GM23248 (cell line): ENCODE data around the gene IQSEC1. TPM values are rescaled to one million over a fixed set of nuclear protein-coding genes. Genes with fewer than 3 reads are reported as not detected.
"Not testable (repeated sequence)": the region's sequence is repeated elsewhere in the genome, so short reads cannot be mapped to it uniquely, and the experiment has no call there.

ENCODE experiments used
- DNase-seq: peaks from one replicate; pipeline ENCODE4 v3.0.0-alpha.2; 2015
- H2AFZ ChIP-seq: fragments of 200-600 bp; sonication (generic); 2 replicates; pipeline ENCODE4 v1.6.1; 2016; ENCODE audit warnings: antibody characterized with exemption
- H3F3A ChIP-seq: fragments of 200-600 bp; sonication (generic); 2 replicates; pipeline ENCODE4 v1.6.1; 2016; ENCODE audit warnings: mild to moderate bottlenecking, antibody characterized with exemption, mixed run types; ENCODE audit not compliant: insufficient read depth
- H3K27ac ChIP-seq: fragments of 200-600 bp; sonication (generic); 2 replicates; pipeline ENCODE4 v1.5.1; 2016; ENCODE audit warnings: mild to moderate bottlenecking
- H3K27me3 ChIP-seq: fragments of 200-600 bp; sonication (generic); replicated peaks from 2 replicates; pipeline ENCODE4 v1.6.1; 2016; ENCODE audit warnings: mild to moderate bottlenecking; ENCODE audit not compliant: insufficient read depth
- H3K36me3 ChIP-seq: fragments of 200-600 bp; sonication (generic); 2 replicates; pipeline ENCODE4 v1.6.1; 2016; ENCODE audit warnings: low read depth, mild to moderate bottlenecking
- H3K4me1 ChIP-seq: fragments of 200-600 bp; sonication (generic); 2 replicates; pipeline ENCODE4 v1.6.1; 2016; ENCODE audit warnings: mild to moderate bottlenecking; ENCODE audit not compliant: insufficient read depth
- H3K4me2 ChIP-seq: fragments of 200-600 bp; sonication (generic); one replicate; pipeline ENCODE4 v1.6.1; 2016; ENCODE audit warnings: mild to moderate bottlenecking; ENCODE audit not compliant: unreplicated experiment
- H3K4me3 ChIP-seq: fragments of 200-600 bp; sonication (generic); 2 replicates; pipeline ENCODE4 v1.5.1; 2016; ENCODE audit warnings: mild to moderate bottlenecking
- H3K79me2 ChIP-seq: fragments of 200-600 bp; sonication (generic); 2 replicates; pipeline ENCODE4 v1.6.1; 2016; ENCODE audit warnings: mild to moderate bottlenecking; ENCODE audit not compliant: insufficient read depth
- H3K9ac ChIP-seq: fragments of 200-600 bp; sonication (generic); 2 replicates; pipeline ENCODE4 v1.6.1; 2016; ENCODE audit warnings: mild to moderate bottlenecking
- H3K9me2 ChIP-seq: fragments of 200-600 bp; sonication (generic); 2 replicates; pipeline ENCODE4 v1.6.1; 2016; ENCODE audit warnings: mixed run types, mild to moderate bottlenecking, moderate library complexity; ENCODE audit not compliant: insufficient read depth
- H3K9me3 ChIP-seq: fragments of 200-600 bp; sonication (generic); one replicate; pipeline ENCODE4 v1.6.1; 2017; ENCODE audit warnings: low read depth
- H4K20me1 ChIP-seq: fragments of 200-600 bp; sonication (generic); 2 replicates; pipeline ENCODE4 v1.6.0; 2016; ENCODE audit not compliant: insufficient read depth
- EZH2 ChIP-seq: fragments of 200-600 bp; sonication (generic); IDR thresholded peaks from 2 replicates; pipeline ENCODE4 v1.6.1; 2018; ENCODE audit warnings: antibody characterized with exemption, mild to moderate bottlenecking; ENCODE audit not compliant: insufficient read depth, poor library complexity, severe bottlenecking
- EZH2phosphoT487 ChIP-seq: fragments of 200-600 bp; sonication (generic); IDR thresholded peaks from 2 replicates; pipeline ENCODE4 v1.6.1; 2018; ENCODE audit warnings: antibody characterized with exemption, moderate library complexity, mild to moderate bottlenecking, low read depth; ENCODE audit not compliant: insufficient read depth
- WGBS, 2 experiments: methylation state at CpG; one replicate each; pipeline ENCODE4 v1.1.6; 2015 to 2017; ENCODE audit warnings: low lambda C conversion rate in 2 of 2, low coverage in 1 of 2; ENCODE audit errors: missing lambda C conversion rate in 2 of 2; 5-methylcytosine and 5-hydroxymethylcytosine counted together
- in situ Hi-C: fragments of 300-500 bp; cut with MboI; formaldehyde crosslinking; loops from 2 replicates; pipeline ENCODE4 v1.15.0; 2020
- polyA plus RNA-seq: library from polyadenylated mRNA; unstranded; fragments of >200 nt; fragmentation: Nextera tagmentation; extraction: Ambion mirVana; gene quantifications from 2 replicates; pipeline ENCODE4 v1.2.1, GENCODE V29; 2016
- total RNA-seq: library from RNA; depleted of rRNA; stranded (reverse); fragments of >200 nt; shearing (Covaris generic); gene quantifications from 2 replicates; pipeline ENCODE4 v1.2.3, GENCODE V29; 2014

IQSEC1 gene
- total and polyA plus RNA-seq, 2 experiments from 2014 or later, result 5.1 to 21.6 TPM

DNA sequence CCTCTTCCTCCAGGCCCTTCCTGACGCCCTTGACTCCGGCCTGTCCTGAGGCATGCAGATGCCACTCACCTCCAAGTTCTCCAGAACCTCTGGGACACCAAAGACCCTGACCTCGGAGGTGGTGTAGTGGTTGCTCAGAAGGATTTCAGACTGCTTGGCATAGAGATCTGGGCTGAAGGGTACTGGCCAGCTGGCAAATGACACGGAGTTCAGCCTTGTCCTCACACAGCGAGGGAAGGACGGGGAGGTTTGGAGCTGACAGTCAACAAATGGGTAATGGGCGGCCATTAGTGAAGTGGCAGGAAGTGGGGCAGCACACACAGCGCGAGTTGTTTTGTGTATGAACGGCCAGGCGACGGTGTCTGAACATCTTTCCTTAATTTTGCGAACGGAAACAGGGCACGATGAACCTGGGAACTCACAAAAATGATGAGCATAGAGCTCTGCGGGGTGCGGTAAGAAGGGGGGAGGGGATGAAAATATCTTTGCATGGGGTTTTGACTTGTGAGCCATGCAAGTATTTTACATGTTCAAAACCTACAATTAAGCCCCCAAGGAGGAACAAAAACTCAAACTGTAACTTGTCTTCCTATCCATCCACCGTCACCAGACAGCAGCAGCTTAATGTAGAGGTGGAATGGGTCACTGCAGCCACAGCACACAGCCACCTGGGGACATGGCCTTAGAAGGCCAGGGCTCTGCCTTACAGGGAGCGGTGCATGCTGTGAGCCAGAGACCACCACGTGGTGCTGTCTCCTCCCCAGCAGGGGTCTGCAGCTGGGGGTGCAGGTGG lies 188.2 kb downstream of the IQSEC1 start:
- 0 out of 2 replicates have a peak overlapping the region, but pooled peaks have one; percentile 71 for H2AFZ ChIP-seq
- no peak for DNase-seq
- H4K20me1 ChIP-seq, result no peaks in the 10 kb centered on the region
- H3K4me1 ChIP-seq, result no peaks in the 10 kb centered on the region
- H3K4me3 ChIP-seq, result no peak overlapping the region
- TF ChIP-seq EZH2phosphoT487 (no peak), EZH2 (no peak)
- 87% methylated on average over 20 of the region's 20 CpGs for WGBS, 2 experiments
- H3F3A ChIP-seq, result no peaks in the 10 kb centered on the region
- no peak overlapping the region for H3K9ac ChIP-seq
- no peak overlapping the region for H3K27ac ChIP-seq
- no peaks in the 10 kb centered on the region for H3K9me2 ChIP-seq
- no peaks in the 10 kb centered on the region for H3K9me3 ChIP-seq
- in situ Hi-C loops, result no loop called here
- H3K36me3 ChIP-seq, result no peaks in the 10 kb centered on the region
- H3K4me2 ChIP-seq, result no peak overlapping the region
- H3K27me3 ChIP-seq, result peaks cover 22% of the 10 kb centered on the region; the same call in 1 of the 2 replicates
- no peaks in the 10 kb centered on the region for H3K79me2 ChIP-seq

DNA sequence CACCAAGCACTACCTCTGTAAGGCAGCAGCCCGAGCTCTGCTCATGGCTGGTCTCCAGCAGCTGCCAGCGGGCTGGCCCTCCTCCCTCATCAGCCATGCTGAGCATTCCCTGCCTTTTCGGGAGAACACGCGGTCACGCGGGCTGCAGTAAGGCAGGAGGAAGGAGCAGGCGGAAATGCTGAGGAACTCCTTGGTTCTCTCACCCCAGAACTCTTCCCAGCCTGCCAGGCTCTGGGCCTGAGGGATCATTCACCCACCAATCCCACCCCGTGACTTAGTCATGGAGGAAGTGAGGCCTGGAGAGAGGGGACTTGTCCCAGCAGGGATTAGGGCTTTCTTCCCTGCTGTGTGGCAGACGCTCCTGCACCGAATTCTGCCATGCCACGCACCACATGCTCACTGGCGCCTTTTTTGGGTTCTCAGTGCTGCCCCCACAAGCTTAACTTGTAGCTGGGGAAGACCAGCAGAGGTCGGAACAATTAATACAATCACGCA lies 189.0 kb downstream of the IQSEC1 start:
- peak; percentile 58 for DNase-seq
- Histone ChIP-seq H3K4me3 (no peak overlapping the region), H2AFZ (peak overlapping the region; percentile 71), H3K4me2 (no peak overlapping the region), H3K4me1 (no peaks in the 10 kb centered on the region), H3K36me3 (no peaks in the 10 kb centered on the region), H3F3A (no peaks in the 10 kb centered on the region), H3K27ac (no peak overlapping the region), H3K27me3 (peaks cover 18% of the 10 kb centered on the region; the same call in 1 of the 2 replicates), H3K9ac (no peak overlapping the region), H4K20me1 (no peaks in the 10 kb centered on the region), H3K79me2 (no peaks in the 10 kb centered on the region), H3K9me3 (no peaks in the 10 kb centered on the region), H3K9me2 (no peaks in the 10 kb centered on the region)
- no peak for TF ChIP-seq EZH2phosphoT487
- TF ChIP-seq EZH2, result no peak
- WGBS, 2 experiments, result 36 to 41% methylated on average over 15 of the region's 15 CpGs
- in situ Hi-C loops, result no loop called here

DNA sequence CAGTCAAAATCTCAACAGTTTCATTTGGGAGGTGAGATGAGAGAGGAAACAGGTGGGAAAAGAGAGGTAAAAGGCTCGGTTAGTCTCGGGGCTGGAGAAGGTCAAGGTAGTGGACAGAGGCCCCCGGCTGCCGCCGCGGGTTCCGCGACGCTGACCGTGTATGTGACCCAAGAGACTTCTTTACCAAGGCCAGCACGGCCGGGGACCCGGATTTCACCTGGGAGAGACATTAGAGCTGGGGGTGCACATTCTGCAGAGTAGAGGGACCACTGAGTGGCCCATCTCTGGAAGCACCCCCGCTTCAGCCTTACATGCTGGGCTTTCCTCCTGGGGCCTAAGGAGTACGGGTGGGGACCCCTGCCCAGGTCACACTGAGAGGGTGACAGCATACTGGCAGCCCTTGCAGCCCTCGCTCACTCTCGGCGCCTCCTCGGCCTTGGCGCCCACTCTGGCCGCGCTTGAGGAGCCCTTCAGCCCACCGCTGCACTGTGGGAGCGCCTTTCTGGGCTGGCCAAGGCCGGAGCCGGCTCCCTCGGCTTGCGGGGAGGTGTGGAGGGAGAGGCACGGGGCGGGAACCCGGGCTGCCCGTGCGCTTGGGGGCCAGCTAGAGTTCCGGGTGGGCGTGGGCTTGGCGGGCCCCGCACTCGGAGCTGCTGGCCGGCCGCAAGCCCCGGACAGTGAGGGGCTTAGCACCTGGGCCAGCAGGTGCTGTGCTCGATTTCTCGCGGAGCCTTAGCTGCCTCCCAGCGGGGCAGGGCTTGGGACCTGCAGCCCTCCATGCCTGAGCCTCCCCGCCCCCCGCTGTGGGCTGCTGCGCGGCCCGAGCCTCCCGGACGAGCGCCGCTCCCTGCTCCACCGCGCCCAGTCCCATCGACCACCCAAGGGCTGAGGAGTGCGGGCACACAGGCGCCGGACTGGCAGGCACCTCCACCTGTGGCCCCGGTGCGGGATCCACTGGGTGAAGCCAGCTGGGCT lies 190.6 kb downstream of the IQSEC1 start:
- Histone ChIP-seq H2AFZ (no peak overlapping the region), H3K9ac (no peak overlapping the region), H4K20me1 (no peaks in the 10 kb centered on the region), H3K9me3 (no peaks in the 10 kb centered on the region), H3K27me3 (peaks cover 10% of the 10 kb centered on the region; the same call in 1 of the 2 replicates), H3F3A (no peaks in the 10 kb centered on the region), H3K79me2 (no peaks in the 10 kb centered on the region), H3K27ac (no peak overlapping the region), H3K4me3 (no peak overlapping the region), H3K4me2 (no peak overlapping the region), H3K36me3 (no peaks in the 10 kb centered on the region), H3K4me1 (no peaks in the 10 kb centered on the region), H3K9me2 (no peaks in the 10 kb centered on the region)
- in situ Hi-C loops, result no loop called here
- no peak for DNase-seq
- TF ChIP-seq EZH2, result no peak
- TF ChIP-seq EZH2phosphoT487, result no peak
- 91 to 94% methylated on average over 44 to 59 of the region's 62 CpGs for WGBS, 2 experiments

DNA sequence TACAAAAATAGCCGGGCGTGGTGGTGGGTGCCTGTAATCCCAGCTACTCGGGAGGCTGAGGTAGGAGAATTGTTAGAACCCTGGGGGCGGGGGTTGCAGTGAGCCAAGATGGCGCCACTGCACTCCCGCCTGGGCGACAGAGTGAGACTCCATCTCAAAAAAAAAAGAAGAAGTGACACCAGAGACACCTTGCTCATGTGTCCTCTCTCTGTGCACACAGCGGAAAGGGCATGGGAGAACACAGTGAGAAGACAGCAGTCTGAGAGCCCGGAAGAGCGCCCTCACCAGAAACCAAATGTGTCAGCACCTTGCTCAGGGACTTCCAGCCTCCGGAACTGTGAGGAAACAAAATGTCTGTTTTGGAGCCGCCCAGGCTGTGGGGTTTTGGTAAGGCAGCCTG lies 191.4 kb downstream of the IQSEC1 start:
- H3K9ac ChIP-seq, H3K27ac ChIP-seq, DNase-seq, H4K20me1 ChIP-seq, H3K36me3 ChIP-seq, H3F3A ChIP-seq, H3K9me3 ChIP-seq, H2AFZ ChIP-seq, H3K27me3 ChIP-seq, in situ Hi-C loops, H3K4me1 ChIP-seq, H3K9me2 ChIP-seq, H3K4me3 ChIP-seq, H3K4me2 ChIP-seq, H3K79me2 ChIP-seq: not testable (repeated sequence)
- WGBS, 2 experiments, result 79 to 84% methylated on average over 11 to 12 of the region's 12 CpGs
